HG03469 (cell line): Measurements from ENCODE around the gene PSMB3.
"Not testable (repeated sequence)": the region's sequence is repeated elsewhere in the genome, so short reads cannot be mapped to it uniquely, and the experiment has no call there.

Experiments used
- ATAC-seq: cut with Tn5 transposase; IDR thresholded peaks from one replicate; pipeline ENCODE4 v1.9.1; 2021; ENCODE audit warnings: mild to moderate bottlenecking, moderate library complexity, moderate number of reproducible peaks; ENCODE audit not compliant: unreplicated experiment

The PSMB3 gene

DNA sequence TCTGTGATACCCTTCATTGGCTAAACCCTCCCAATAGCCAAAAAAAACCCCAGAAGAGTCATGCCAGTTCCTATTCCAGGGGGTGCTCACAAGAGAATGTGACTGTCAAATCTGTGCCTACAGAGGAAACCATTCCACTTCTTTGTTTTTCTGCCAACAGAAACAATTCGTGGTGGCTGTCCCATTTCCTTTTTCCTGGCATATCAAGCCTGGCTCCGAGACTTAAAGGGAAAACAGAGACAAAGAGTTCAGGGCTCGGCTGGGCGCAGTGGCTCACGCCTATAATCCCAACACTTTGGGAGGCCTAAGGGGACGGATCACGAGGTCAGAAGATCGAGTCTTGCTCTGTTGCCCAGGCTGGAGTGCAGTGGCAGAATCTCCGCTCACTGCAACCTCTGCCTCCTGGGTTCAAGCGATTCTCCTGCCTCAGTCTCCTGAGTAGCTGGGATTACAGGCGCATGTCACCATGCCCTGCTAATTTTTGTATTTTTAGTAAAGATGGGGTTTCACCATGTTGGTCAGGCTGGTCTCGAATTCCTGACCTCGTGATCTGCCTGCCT, 37.7 kb downstream of the PSMB3 start:
- ATAC-seq: not testable (repeated sequence)

DNA sequence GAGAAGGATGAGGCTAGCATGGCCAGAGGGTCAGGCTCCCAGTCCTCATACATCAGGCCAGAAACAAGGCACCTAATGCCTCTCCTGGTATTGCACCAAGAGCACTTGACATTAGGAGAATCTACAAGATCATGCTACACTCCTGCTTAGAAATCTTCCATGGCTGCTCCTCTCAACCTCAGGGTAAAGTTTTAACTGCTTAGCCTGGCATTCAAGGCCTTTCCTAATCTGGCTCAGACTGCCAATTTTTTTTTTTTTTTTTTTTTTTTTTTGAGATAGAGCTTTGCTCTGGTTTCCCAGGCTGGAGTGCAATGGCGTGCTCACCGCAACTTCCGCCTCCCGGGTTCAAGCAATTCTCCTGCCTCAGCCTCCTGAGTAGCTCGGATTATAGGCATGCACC, 38.6 kb downstream of the PSMB3 start:
- no peak for ATAC-seq

DNA sequence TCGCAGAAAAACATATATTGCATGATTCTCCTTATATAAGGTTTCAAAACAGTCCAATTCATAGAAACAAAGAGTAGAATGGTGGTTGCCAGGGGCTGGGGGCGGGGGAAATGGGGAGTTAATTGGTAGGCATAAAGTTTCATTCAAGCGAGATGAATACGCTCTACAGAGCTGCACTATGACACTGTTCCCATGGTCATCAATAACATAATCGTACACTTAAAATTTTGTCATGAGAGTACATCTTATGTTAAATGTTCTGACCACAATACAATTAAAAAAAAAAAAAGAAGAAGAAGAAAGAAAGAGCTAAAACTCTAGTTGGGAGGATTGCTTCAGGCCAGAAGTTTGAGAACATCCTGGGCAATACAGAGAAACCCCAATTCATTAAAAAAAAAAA, 41.7 kb downstream of the PSMB3 start:
- no peak for ATAC-seq

DNA sequence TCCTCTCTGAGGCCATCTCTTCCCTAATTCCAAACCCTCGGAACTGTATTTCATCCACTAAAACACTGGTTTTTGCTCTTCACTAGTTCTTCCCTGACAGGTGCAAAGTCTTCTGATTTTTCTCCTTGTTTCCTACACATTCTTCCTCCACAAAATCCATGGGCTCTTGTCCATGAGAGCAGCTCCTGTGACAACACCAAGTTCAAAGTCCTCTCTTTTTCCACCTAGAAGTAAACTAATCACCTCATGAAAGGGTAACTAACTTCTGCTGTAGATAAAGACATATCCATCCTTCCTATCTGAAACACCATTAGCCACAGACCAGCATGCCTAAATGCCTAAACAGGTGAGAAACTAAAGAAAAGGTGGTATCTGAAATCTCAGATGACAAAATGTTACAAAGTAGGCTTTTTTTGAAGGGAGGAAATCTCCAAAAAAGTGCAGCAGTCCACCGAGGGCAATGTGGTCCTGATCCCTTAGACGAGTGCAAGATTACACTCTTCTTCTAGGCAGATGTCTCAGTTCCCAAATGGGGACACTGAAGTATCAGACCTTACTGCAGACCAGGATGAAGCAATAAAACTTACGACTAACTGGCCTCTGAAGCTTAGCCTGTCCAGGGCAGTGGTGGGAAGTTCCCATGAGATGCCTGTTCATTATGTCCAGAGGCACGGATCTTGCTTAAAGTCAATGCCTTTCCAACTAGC, 44.1 kb downstream of the PSMB3 start:
- no peak for ATAC-seq

DNA sequence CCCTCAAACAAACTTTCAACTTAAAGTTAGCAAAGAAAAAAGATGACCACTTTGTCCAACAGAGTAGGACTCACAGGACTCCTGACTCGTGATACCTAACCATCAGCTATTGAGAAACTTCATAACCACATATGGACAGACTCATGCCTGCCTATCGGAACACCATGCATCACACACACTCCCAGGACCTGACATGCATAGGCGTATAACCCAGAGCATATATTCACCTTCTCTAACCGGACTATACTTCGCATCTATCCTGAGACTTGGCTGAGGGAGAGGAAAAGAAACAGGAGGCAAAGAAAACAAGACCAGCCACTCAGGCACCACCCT, 44.6 kb downstream of the PSMB3 start:
- no peak for ATAC-seq

DNA sequence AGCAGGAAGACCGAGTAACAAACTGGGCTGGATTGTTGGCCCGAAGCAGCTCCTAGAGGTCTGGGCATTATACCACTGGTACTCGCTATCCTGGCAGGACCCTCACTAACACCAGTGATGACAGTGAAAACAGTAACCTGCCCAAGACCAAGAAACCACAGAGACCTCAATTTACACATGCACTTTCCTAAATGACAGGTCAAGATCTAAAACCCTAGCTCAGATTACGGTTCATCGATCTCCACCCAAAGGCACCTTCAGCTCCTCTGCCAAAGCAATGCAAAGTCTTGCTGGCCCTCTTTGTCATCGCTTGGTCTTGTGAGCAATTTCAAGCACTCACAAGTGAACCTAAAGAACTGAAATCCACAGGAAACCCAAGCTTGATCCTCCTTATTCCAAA, 45.3 kb downstream of the PSMB3 start:
- ATAC-seq: no peak

DNA sequence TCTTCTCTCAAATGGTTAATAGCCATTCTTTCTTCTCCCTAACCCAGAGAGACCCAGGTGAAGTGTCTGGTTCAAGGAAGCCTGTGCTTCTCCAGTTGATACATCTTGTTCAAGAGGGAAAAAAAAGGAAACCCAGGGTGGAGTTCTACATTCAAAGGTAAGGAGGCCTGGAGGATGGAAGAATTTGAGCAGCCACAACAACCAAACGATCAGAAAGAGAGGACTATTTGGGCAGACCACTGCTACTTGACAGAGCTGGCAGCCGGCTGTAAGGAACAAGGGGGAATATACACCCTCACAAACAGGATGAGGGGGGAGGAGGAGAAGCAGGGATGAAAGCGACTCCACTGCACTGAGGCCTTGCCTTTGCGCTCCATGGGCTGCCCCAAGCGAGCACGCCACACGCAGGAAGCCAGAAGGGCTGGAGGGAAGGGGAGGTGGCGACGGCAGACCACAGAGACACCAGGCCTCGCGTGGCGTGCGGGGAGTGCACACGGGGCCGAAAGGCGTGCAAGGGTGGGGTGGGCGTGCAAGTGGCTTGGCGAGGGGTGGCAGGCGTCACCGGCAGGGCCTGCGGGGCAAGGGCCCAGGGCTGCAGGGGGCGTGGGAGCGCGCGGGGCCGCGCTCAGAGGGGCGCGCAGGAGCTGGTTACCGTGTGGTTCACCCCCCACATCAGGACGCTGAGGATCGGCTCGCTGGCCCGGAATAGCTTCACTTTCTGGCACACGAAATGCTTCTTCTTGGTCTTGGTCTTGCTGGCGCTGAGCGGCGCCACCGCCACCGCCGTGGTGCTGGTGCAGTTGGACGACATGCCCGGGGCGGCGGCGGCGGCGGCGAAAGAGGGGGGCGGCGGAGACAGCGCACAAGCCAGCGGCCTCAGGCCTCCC, 46.3 kb downstream of the PSMB3 start:
- ATAC-seq: peak; percentile 7

DNA sequence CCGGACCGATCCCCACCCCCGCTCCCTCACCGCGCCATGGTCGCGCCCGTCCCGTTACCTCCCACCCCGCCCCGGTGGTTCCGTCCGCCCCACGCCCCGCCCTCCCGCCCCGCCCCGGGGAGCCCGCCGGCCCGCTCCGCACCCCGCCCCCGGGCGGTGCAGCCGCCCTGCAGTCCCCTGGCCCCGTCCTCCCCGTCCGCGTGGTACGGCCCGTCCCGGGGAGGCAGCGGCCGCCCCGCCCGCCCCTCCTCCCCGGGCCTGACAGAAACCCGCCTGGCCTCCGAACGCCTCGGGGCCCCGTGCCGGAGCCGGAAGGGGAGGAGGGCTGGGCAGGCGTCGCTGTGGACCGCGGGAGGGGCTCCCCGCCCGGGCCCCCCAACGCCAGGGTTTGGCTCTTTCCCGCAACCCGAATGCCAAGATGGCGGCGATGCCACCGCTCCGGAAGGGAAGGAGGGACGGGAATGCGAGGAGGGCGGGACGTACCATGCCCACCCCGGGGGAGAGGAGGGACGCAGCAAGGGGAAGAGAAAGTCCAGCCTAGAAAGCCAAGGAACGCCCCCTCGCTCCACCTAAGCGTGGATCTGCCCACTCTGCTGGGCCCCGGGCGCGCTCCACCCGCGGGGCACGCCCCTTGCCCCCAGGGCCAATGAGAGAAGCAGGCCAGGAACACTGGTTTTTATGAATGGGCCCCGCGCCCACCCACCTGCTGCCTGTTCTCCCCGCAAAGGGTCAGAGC, 47.1 kb downstream of the PSMB3 start, which contains the start of gene PIP4K2B:
TSS of gene PIP4K2B (minus strand) at position 56 of the 736 bp plus-strand sequence. CDS start 132 bp downstream, outside the sequence.
- ATAC-seq: peak; percentile 45

DNA sequence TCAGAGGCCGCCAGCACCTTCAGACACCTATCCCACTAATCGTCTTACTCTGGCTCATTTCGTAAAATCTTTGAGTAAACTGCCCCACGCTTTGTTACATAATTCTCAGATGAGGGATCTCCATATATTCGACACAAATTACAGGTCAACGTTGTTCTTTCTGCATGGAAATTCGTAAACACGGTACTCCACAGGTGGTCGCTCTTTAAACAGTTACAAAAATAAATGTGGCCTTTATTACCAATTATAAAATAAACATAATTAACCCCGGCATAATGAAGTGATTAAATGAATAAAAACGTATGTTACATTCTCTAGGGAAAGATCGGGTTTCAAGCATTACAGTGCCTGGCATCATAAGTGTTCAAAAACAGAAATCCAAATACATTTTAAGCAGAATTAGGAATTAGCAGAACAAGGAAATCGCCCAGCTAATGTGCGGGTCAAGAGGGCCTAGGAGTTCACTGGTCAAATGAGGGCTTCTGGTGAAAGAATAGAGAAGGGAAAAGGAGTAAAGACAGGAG, 47.8 kb downstream of the PSMB3 start:
- no peak for ATAC-seq

DNA sequence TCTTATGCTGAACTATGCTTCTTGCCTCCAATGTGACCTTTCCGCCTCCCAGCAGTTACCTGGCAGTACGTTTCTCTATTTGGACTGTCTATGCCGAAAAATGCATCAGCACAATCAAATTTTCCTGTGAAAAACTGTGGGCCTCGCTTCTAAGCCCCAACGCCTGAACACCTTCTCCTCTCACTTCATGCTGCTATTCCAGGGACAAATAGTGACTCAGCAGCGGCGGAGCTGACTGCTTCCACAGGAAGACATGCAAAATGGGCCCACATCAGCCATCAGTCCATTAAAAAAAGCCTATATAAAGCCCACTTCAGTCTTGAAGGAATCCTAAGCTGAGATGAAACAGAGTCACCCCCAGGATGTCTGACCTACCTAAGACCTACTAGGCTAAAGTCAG, 57.3 kb downstream of the PSMB3 start:
- no peak for ATAC-seq
